Smooth muscle cell of the brain vasculature (primary cell): ENCODE measurements around the gene GALNT1.

Experiments used
- DNase-seq: peaks from one replicate; pipeline ENCODE4 v3.0.0-alpha.2; 2012; ENCODE audit warnings: low read depth, low spot score

Gene GALNT1

DNA sequence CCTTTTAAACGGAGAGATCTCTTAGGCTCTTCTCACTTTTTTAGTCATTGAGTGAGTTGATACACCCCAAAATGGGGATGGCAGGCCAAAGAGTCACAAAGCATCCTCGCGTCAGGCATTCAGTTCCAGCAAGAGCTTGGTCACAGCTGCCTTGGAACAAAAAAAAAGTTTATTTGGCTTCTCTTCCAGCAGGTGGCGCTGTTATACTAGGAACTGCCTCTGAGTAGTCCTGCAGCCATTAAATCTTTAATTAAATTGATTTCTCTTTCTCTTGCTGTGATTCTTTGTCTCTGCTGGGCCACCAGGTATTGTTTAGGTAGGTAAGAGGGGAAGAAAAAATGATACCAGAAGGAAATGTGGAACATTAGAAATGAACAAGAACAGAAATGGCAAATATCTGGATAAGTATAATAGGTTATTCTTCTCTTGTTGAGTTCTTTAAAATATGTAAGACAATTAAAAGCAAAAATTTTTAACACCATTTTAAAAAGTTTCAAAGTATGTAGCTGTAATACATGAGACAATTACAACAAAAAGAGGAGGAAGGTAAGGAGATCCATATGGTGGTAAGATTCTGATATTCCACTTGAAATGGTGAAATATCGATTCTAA is 175.1 kb downstream of the GALNT1 start:
- peak; percentile 24 for DNase-seq
